Ovary (tissue), 9 donors: ENCODE results near the gene NPAS2. TPM values are rescaled to one million over a fixed set of nuclear protein-coding genes. Genes with fewer than 3 reads are reported as not detected.
A peak's percentile ranks its signal among the peaks of the same experiment; 100 is the strongest.

Experiments
- DNase-seq, 5 donors: peaks; one replicate each; pipeline ENCODE4 v3.0.0-alpha.2; 2019 to 2020
- H3K27ac ChIP-seq, 2 donors: fragments of 200-600 bp; one replicate each; pipeline versions ENCODE4 v1.5.1 to v1.8.0; 2019 to 2022
- H3K27me3 ChIP-seq: fragments of 200-600 bp; one replicate; pipeline ENCODE4 v1.8.0; 2022
- H3K36me3 ChIP-seq: fragments of 200-600 bp; sonication (generic); one replicate; pipeline ENCODE4 v1.5.1; 2019
- H3K4me1 ChIP-seq: one replicate; pipeline ENCODE4 v1.8.1; 2013; ENCODE audit warnings: mild to moderate bottlenecking, moderate library complexity; ENCODE audit not compliant: insufficient read depth
- H3K4me3 ChIP-seq: fragments of 200-600 bp; sonication (generic); one replicate; pipeline ENCODE4 v1.5.1; 2017
- H3K9me3 ChIP-seq, 2 donors: fragments of 200-600 bp in 1 of 2; sonication (generic) in 1 of 2; one replicate each; pipeline versions ENCODE4 v1.5.1 to v1.8.1; 2013 to 2019; ENCODE audit warnings: mild to moderate bottlenecking in 1 of 2, moderate library complexity in 1 of 2
- EP300 ChIP-seq: sonication (generic); formaldehyde crosslinking; IDR thresholded peaks from one replicate; pipeline ENCODE4 v1.6.1; 2017; ENCODE audit warnings: antibody characterized with exemption
- POLR2A ChIP-seq: fragments of 450-650 bp; IDR thresholded peaks from one replicate; pipeline ENCODE4 v1.6.1; 2017; ENCODE audit warnings: antibody characterized with exemption, mild to moderate bottlenecking, moderate library complexity
- WGBS, 3 donors: extraction: QIAGEN DNeasy Blood & Tissue Kit in 1 of 3; methylation state at CpG; one replicate each; pipeline versions ENCODE4 v1.1.5 to v1.1.7; 2013 to 2017; 5-methylcytosine and 5-hydroxymethylcytosine counted together
- intact Hi-C, 4 donors: fragments of 100-400 bp; cut with DNase I; formaldehyde crosslinking; loops; one replicate each; pipeline versions ENCODE4 v1.11.0 to v1.15.1; 2022 to 2023
- polyA plus RNA-seq, 2 donors: library from polyadenylated mRNA; stranded (reverse); fragments of 200-250 nt in 1 of 2; fragments of 350-450 nt in 1 of 2; fragmentation: Illumina TruSeq in 1 of 2; extraction: RNeasy Lipid Tissue Mini Kit (QIAGEN cat#74804) in 1 of 2; gene quantifications; one replicate each; pipeline ENCODE4 v1.2.3, GENCODE V29; 2013 to 2014
- total RNA-seq, 7 donors: library from RNA; depleted of rRNA in 2 of 7; stranded (reverse); fragments of >200 nt in 2 of 7; fragmentation: NEBNext Ultra II Directional in 3 of 7; extraction: Animal tissue kit (Norgen Biotek cat#: 25700) in 3 of 7; gene quantifications; one replicate each; pipeline versions ENCODE4 v1.1.0 to v1.2.4, GENCODE V29; 2016 to 2023
- TF ChIP-seq, protein P1 (sequence below), 3 donors: fragments of 450-650 bp in 2 of 3; fragments of 200-600 bp in 1 of 3; IDR thresholded peaks; one replicate each; pipeline versions ENCODE4 v1.5.1 to v1.8.0; 2016 to 2022; ENCODE audit warnings: antibody characterized with exemption in 3 of 3, mild to moderate bottlenecking in 1 of 3
- donor health status: DM: no; HTN: no; CAD: no; lungs with moderate emphysema.
- donor health status: DM: no; HTN: no; CAD: no.
- donor health status: Bipolar disorder and iron deficiency.
- donor health status: DM: yes; HTN: yes; CAD: no.
- donor health status: DM: no; HTN: no; CAD: no.
- donor health status: DM: yes; HTN: yes; CAD: no.

The NPAS2 gene
- total and polyA plus RNA-seq, 9 donors, result 1.6 to 20.6 (median 7.3) TPM

DNA sequence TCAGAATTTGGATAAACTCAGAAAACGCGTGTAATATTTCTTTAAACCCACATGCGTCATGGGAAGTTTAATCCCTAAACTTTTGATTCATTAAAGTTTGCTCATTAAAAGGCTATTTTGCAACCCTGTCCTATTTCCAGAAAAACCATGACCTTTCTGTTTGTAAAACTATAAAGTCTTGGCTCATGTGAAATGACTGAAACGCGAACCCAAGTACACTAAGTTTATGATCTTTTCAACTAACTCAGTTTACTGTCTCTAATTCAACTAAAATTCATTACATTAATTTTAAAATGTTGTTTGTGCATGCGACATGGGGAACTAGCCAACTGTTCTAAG, 178.3 kb downstream of the NPAS2 start:
- H3K27me3 ChIP-seq, result no peaks in the 10 kb centered on the region
- no peak overlapping the region for H3K27ac ChIP-seq
- DNase-seq, result no peak
- intact Hi-C loops, result no loop called here
- H3K4me3 ChIP-seq, result no peak overlapping the region
- TF ChIP-seq EP300 (no peak), POLR2A (no peak)
- TF ChIP-seq, protein P1, sequence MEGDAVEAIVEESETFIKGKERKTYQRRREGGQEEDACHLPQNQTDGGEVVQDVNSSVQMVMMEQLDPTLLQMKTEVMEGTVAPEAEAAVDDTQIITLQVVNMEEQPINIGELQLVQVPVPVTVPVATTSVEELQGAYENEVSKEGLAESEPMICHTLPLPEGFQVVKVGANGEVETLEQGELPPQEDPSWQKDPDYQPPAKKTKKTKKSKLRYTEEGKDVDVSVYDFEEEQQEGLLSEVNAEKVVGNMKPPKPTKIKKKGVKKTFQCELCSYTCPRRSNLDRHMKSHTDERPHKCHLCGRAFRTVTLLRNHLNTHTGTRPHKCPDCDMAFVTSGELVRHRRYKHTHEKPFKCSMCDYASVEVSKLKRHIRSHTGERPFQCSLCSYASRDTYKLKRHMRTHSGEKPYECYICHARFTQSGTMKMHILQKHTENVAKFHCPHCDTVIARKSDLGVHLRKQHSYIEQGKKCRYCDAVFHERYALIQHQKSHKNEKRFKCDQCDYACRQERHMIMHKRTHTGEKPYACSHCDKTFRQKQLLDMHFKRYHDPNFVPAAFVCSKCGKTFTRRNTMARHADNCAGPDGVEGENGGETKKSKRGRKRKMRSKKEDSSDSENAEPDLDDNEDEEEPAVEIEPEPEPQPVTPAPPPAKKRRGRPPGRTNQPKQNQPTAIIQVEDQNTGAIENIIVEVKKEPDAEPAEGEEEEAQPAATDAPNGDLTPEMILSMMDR (IDR thresholded peaks at IDR 0.05), result no peak
- H3K4me1 ChIP-seq, result peaks cover 3% of the 10 kb centered on the region
- no peaks in the 10 kb centered on the region for H3K9me3 ChIP-seq
- 60 to 70% (median 65%) methylated on average over 6 of the region's 6 CpGs for WGBS, 3 donors
- H3K36me3 ChIP-seq, result no peaks in the 10 kb centered on the region

DNA sequence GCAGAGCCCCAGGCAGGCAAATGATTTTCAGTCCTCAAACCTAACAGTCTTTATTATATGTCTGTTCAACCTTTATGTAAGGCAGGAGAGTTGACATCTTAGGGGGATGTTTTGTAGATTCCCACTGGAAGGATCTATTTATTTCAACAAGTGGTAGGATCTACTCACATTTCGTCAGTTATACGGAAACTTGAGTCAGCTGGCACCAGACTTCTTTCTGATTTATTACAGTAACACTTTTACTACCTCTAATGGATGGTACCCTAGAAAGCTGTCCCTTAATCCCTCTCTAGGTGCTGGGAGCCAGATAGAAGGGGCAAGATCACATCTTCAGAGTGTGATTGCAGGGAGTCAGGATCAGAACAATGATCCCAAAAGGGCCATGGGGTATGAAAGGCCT, 180.1 kb downstream of the NPAS2 start:
- TF ChIP-seq, protein P1 (IDR thresholded peaks at IDR 0.05), result no peak
- TF ChIP-seq EP300, result no peak
- no peak for TF ChIP-seq POLR2A
- intact Hi-C loops, result no loop called here
- Histone ChIP-seq H3K4me1 (peaks cover 4% of the 10 kb centered on the region), H3K27ac (no peak overlapping the region), H3K4me3 (no peak overlapping the region), H3K36me3 (no peaks in the 10 kb centered on the region), H3K9me3 (no peaks in the 10 kb centered on the region), H3K27me3 (no peaks in the 10 kb centered on the region)
- DNase-seq, result no peak
- 76 to 82% (median 80%) methylated on average over 2 of the region's 2 CpGs for WGBS, 3 donors

DNA sequence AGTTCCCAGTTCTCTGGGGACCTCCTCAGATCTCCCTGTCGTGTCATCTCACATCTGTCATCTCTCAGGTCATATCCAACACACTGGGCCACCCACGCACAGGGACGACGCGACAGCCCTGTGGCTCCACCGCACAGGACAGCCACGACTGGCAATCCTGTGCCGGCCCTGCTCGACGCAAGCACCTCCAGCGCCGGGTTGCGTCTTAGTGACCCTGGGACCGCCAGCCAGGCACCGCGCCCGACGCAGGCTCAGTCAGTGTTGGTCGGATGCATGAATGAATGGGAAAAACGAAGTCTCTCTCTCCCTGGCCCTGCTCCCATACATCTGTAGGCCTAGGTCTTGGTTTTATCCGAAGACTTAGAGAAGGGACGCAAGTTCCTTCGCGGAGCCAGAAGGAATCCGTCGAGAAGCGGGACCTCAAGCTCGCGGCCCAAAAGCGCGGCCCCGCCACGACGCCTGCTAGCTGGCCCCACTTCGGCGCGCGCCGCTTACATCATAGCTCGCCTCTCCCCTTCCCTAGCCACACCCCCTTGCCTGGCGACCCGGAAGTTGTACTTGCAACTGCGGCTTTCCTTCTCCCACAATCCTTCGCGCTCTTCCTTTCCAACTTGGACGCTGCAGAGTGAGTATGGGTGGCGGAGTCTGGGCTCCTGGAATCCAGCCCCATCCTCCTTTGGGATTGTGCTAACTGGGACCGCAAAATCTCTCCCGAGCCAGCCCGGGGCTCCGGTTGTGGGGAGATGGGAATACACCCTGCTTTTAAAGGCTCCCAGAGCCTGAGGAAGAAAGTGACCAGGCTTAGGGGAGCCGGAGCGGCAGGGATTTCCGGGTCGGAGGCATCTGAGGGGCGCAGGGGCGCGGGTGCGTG, 182.0 kb downstream of the NPAS2 start, which contains the start of gene RPL31:
TSS of gene RPL31 (plus strand) at position 599 of the 871 bp plus-strand sequence. CDS start 413 bp downstream, outside the sequence.
- 4 to 5% (median 4%) methylated on average over 59 of the region's 59 CpGs for WGBS, 3 donors
- intact Hi-C loops, result no loop called here
- peak; percentile 95 to 97 (median 97) for DNase-seq
- peak; percentile 19 for TF ChIP-seq EP300
- TF ChIP-seq, protein P1 (IDR thresholded peaks at IDR 0.05), result no peak
- TF ChIP-seq POLR2A, result peak; percentile 74
- Histone ChIP-seq H3K27ac (peak within 1 kb of the TSS; percentile 10 to 38), H3K9me3 (no peaks in the 10 kb centered on the region), H3K4me1 (peaks cover 4% of the 10 kb centered on the region), H3K4me3 (peak within 1 kb of the TSS; percentile 58), H3K27me3 (no peaks in the 10 kb centered on the region), H3K36me3 (no peaks in the 10 kb centered on the region)

GRCh38 chr2:101002562-101003277, 182.8 kb downstream of the NPAS2 start:
- Histone ChIP-seq H3K36me3 (no peaks in the 10 kb centered on the region), H3K4me3 (peak overlapping the region; percentile 58), H3K27ac (peak overlapping the region; percentile 10 to 38), H3K4me1 (peaks cover 4% of the 10 kb centered on the region), H3K27me3 (no peaks in the 10 kb centered on the region), H3K9me3 (no peaks in the 10 kb centered on the region)
- no peak for DNase-seq
- WGBS, 3 donors, result 0 to 2% (median 0%) methylated on average over 26 of the region's 26 CpGs
- TF ChIP-seq POLR2A (no peak), EP300 (no peak)
- TF ChIP-seq, protein P1 (IDR thresholded peaks at IDR 0.05), result no peak
- intact Hi-C loops, result no loop called here
